Amniotic stem cell (primary cell): ENCODE measurements around the gene ZNF839.

Source experiments
- DNase-seq: peaks from one replicate; lab custom pipeline; 2025; lab: John Stamatoyannopoulos, UW

Gene ZNF839

DNA sequence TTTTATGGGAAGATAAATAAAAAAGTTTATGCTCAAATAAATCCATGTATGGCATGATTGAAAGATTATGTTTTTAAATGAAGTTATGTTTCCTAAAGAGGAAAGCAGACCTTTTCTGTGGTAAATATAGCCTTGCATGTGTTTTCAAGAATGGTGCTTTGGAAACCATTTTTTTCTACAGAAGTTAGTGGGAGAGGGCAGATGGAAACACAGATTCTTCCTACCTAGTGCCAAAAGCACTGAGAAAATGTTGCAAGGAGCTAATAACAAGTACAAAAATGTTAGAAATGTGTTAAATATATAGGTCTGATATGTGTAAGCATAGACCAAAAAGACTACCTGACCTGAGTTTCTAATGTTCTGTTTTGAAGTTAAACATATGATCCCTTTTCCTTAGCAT lies 67.5 kb downstream of the ZNF839 start:
- DNase-seq = no peak

DNA sequence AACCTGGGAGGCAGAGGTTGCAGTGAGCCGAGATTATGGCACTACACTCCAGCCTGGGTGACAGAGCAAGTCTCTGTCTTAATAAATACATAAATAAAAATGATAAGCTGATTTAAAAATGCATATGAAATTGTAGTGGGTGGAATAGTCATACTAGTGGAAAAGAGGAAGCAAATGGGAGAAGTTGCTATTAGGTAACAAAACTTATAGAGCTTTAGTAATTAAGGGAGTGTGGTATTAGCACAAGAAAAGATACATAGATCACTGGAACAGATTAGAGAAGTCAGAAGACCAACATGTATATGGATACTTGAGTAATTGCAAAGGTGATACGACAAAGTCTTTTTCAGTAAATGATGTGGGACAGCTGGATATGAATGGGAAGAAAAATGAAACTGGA lies 69.7 kb downstream of the ZNF839 start:
- DNase-seq = no peak

DNA sequence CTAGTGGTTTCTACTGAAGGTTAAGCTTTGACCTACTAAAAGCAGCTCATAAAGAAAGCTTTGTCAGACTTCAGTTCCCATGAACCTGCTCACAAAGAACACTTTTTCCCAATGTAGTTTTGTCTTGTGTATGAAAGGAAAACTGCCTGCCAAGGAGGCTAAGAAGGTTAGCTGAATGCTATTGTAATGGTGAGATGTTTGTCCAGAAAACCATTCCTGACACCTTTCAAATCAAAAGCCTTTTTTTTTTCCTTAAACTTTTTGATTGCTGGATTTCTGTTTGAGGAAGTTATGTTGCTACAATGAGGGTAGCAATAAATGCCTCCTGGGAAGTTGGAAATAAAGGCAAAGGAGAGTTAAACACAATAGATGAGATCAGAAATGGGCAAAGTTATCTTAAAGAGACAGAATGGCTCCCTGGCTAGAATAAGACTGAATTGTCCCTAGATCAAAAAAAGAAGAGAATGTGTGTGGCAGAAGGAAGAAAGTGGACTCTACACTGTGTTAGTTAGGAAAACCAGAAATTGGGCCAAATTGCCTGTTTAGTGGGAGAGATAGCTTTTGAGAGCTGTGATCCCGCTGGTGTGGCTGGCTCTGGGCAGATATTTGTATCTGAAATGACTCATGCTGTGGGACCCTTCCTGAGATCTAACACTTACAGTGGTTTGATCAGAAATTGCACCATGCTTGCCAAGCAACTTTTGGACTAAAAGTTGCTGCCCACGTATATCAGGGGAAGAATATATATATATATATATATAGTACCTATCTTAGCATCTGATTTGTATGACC lies 70.7 kb downstream of the ZNF839 start:
- DNase-seq = no peak
